HEK293 (cell line): ENCODE data around the gene LGALS8.
A peak's percentile ranks its signal among the peaks of the same experiment; 100 is the strongest.

Experiments used
- EGR2 ChIP-seq: fragments of 450-650 bp; formaldehyde crosslinking; IDR thresholded peaks from 2 replicates; pipeline ENCODE4 v1.5.1; 2016; ENCODE audit warnings: low read depth, missing biosample characterization, missing genetic modification characterization
- KLF16 ChIP-seq: fragments of 450-650 bp; formaldehyde crosslinking; IDR thresholded peaks from 2 replicates; pipeline ENCODE4 v1.5.1; 2017; ENCODE audit warnings: missing biosample characterization, missing genetic modification characterization
- SETDB1 ChIP-seq: IDR thresholded peaks from one replicate; pipeline ENCODE4 v1.6.1; 2017; ENCODE audit warnings: mild to moderate bottlenecking, low read length, moderate library complexity, mixed read lengths; ENCODE audit not compliant: insufficient read length
- SP3 ChIP-seq: fragments of 450-650 bp; formaldehyde crosslinking; IDR thresholded peaks from 2 replicates; pipeline ENCODE4 v1.5.1; 2016; ENCODE audit warnings: missing biosample characterization, missing genetic modification characterization
- TRIM28 ChIP-seq: IDR thresholded peaks from 2 replicates; pipeline ENCODE4 v1.6.1; 2011; ENCODE audit warnings: low read length, control low read depth, borderline replicate concordance
- ZBTB20 ChIP-seq: fragments of 450-650 bp; formaldehyde crosslinking; IDR thresholded peaks from 2 replicates; pipeline ENCODE4 v1.5.1; 2016; ENCODE audit warnings: missing biosample characterization, missing genetic modification characterization
- ZNF132 ChIP-seq: fragments of 450-650 bp; formaldehyde crosslinking; IDR thresholded peaks from 2 replicates; pipeline ENCODE4 v1.5.1; 2017; ENCODE audit warnings: missing biosample characterization, missing genetic modification characterization, borderline replicate concordance
- ZNF133 ChIP-seq: fragments of 450-650 bp; formaldehyde crosslinking; IDR thresholded peaks from 2 replicates; pipeline ENCODE4 v1.5.1; 2016; ENCODE audit warnings: missing biosample characterization, missing genetic modification characterization
- ZNF140 ChIP-seq: fragments of 450-650 bp; formaldehyde crosslinking; IDR thresholded peaks from 2 replicates; pipeline ENCODE4 v1.5.1; 2016; ENCODE audit warnings: missing biosample characterization, missing genetic modification characterization
- ZNF23 ChIP-seq: fragments of 450-650 bp; formaldehyde crosslinking; IDR thresholded peaks from 2 replicates; pipeline ENCODE4 v1.5.1; 2016; ENCODE audit warnings: missing biosample characterization, missing genetic modification characterization, borderline replicate concordance
- ZNF335 ChIP-seq: fragments of 450-650 bp; formaldehyde crosslinking; conservative IDR thresholded peaks from 2 replicates; pipeline ENCODE4 v1.5.1; 2016; ENCODE audit warnings: missing biosample characterization, missing genetic modification characterization
- ZNF366 ChIP-seq: fragments of 450-650 bp; formaldehyde crosslinking; conservative IDR thresholded peaks from 2 replicates; pipeline ENCODE4 v1.5.1; 2016; ENCODE audit warnings: missing biosample characterization, missing genetic modification characterization
- ZNF394 ChIP-seq: fragments of 450-650 bp; formaldehyde crosslinking; IDR thresholded peaks from 2 replicates; pipeline ENCODE4 v1.5.1; 2016; ENCODE audit warnings: missing biosample characterization, missing genetic modification characterization, mild to moderate bottlenecking, moderate library complexity, borderline replicate concordance
- ZNF501 ChIP-seq: fragments of 450-650 bp; formaldehyde crosslinking; IDR thresholded peaks from 2 replicates; pipeline ENCODE4 v1.5.1; 2016; ENCODE audit warnings: missing biosample characterization, missing genetic modification characterization
- ZNF600 ChIP-seq: fragments of 450-650 bp; formaldehyde crosslinking; IDR thresholded peaks from 2 replicates; pipeline ENCODE4 v1.5.1; 2016; ENCODE audit warnings: missing biosample characterization, missing genetic modification characterization
- ZNF624 ChIP-seq: fragments of 450-650 bp; formaldehyde crosslinking; IDR thresholded peaks from 2 replicates; pipeline ENCODE4 v1.5.1; 2017; ENCODE audit warnings: missing biosample characterization, missing genetic modification characterization
- ZNF76 ChIP-seq: fragments of 450-650 bp; formaldehyde crosslinking; IDR thresholded peaks from 2 replicates; pipeline ENCODE4; 2016; ENCODE audit warnings: low read depth, missing biosample characterization, missing genetic modification characterization, borderline replicate concordance
- ZNF777 ChIP-seq: fragments of 450-650 bp; formaldehyde crosslinking; IDR thresholded peaks from 2 replicates; pipeline ENCODE4 v1.5.1; 2017; ENCODE audit warnings: missing biosample characterization, missing genetic modification characterization, borderline replicate concordance
- ZNF791 ChIP-seq: fragments of 450-650 bp; formaldehyde crosslinking; IDR thresholded peaks from 2 replicates; pipeline ENCODE4 v1.5.1; 2016; ENCODE audit warnings: missing biosample characterization, missing genetic modification characterization
- TF ChIP-seq, protein P1 (sequence below): fragments of 450-650 bp; formaldehyde crosslinking; IDR thresholded peaks from 2 replicates; pipeline ENCODE4 v1.5.1; 2016; ENCODE audit warnings: missing biosample characterization, missing genetic modification characterization
- TF ChIP-seq, protein P2 (sequence below): fragments of 450-650 bp; formaldehyde crosslinking; IDR thresholded peaks from 2 replicates; pipeline ENCODE4 v1.5.1; 2016; ENCODE audit warnings: missing biosample characterization, missing genetic modification characterization
- TF ChIP-seq, protein P3 (sequence below): fragments of 450-650 bp; formaldehyde crosslinking; IDR thresholded peaks from 2 replicates; pipeline ENCODE4 v1.5.1; 2016; ENCODE audit warnings: missing biosample characterization, missing genetic modification characterization, borderline replicate concordance
- TF ChIP-seq, protein P4 (sequence below): fragments of 450-650 bp; formaldehyde crosslinking; IDR thresholded peaks from 2 replicates; pipeline ENCODE4 v1.5.1; 2016; ENCODE audit warnings: missing biosample characterization, missing genetic modification characterization, low read depth
- TF ChIP-seq, protein P5 (sequence below): fragments of 450-650 bp; formaldehyde crosslinking; optimal IDR thresholded peaks from 2 replicates; pipeline ENCODE3; 2016; ENCODE audit warnings: missing biosample characterization, mild to moderate bottlenecking, missing genetic modification characterization

LGALS8 gene

DNA sequence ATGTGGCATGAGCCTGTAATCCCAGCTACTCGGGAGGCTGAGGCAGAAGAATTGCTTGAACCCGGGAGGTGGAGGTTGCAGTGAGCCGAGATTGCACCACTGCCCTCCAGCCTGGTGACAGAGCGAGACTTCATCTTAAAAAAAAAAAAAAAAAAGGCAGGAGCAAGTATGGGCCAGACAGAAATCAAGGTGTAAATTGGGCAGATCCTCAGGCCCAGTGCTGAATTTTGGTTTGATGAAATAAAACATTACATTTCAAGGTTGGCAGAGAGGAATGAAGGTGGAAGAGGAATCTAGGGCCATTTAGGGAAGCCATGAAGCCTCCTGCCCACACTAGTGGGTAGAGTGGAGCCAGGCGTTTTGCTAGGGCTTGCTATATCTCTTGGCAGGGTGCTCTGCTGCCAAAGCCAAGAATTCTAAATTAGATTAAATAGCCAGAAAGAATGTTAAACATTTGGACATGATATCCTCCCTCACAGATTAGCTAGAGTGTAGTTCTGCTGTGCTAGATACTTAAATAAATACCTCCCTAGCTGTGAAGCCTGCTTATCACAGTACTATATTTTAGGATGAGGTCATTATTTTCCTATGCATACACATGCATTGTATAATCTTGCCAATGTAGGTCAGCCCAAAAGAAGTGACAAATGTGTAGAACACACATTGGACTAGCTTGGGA lies 16.6 kb upstream of the LGALS8 start (continued):
- TF ChIP-seq, protein P1, sequence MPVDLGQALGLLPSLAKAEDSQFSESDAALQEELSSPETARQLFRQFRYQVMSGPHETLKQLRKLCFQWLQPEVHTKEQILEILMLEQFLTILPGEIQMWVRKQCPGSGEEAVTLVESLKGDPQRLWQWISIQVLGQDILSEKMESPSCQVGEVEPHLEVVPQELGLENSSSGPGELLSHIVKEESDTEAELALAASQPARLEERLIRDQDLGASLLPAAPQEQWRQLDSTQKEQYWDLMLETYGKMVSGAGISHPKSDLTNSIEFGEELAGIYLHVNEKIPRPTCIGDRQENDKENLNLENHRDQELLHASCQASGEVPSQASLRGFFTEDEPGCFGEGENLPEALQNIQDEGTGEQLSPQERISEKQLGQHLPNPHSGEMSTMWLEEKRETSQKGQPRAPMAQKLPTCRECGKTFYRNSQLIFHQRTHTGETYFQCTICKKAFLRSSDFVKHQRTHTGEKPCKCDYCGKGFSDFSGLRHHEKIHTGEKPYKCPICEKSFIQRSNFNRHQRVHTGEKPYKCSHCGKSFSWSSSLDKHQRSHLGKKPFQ (tag by site-specific recombination): 0 out of 2 replicates have a peak, but pooled peaks have one; percentile 23
- TF ChIP-seq ZBTB20 (tag by site-specific recombination) (no peak), ZNF624 (no peak), ZNF791 (no peak), TRIM28 (no peak), ZNF335 (tag by site-specific recombination) (peak; percentile 72), ZNF140 (tag by site-specific recombination) (no peak), ZNF394 (no peak), ZNF777 (tag by site-specific recombination) (no peak), ZNF132 (no peak), ZNF501 (tag by site-specific recombination) (peak; percentile 50; the same call in 1 of the 2 replicates), ZNF23 (tag by site-specific recombination) (no peak), EGR2 (tag by site-specific recombination) (no peak), SETDB1 (no peak), ZNF600 (tag by site-specific recombination) (peak; percentile 38), KLF16 (tag by site-specific recombination) (no peak), ZNF366 (tag by site-specific recombination) (peak; percentile 68), ZNF76 (tag by site-specific recombination) (no peak), ZNF133 (tag by site-specific recombination) (no peak), SP3 (no peak)
- TF ChIP-seq, protein P2, sequence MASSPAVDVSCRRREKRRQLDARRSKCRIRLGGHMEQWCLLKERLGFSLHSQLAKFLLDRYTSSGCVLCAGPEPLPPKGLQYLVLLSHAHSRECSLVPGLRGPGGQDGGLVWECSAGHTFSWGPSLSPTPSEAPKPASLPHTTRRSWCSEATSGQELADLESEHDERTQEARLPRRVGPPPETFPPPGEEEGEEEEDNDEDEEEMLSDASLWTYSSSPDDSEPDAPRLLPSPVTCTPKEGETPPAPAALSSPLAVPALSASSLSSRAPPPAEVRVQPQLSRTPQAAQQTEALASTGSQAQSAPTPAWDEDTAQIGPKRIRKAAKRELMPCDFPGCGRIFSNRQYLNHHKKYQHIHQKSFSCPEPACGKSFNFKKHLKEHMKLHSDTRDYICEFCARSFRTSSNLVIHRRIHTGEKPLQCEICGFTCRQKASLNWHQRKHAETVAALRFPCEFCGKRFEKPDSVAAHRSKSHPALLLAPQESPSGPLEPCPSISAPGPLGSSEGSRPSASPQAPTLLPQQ (tag by site-specific recombination): peak; percentile 81; the same call in 1 of the 2 replicates
- TF ChIP-seq, protein P3, sequence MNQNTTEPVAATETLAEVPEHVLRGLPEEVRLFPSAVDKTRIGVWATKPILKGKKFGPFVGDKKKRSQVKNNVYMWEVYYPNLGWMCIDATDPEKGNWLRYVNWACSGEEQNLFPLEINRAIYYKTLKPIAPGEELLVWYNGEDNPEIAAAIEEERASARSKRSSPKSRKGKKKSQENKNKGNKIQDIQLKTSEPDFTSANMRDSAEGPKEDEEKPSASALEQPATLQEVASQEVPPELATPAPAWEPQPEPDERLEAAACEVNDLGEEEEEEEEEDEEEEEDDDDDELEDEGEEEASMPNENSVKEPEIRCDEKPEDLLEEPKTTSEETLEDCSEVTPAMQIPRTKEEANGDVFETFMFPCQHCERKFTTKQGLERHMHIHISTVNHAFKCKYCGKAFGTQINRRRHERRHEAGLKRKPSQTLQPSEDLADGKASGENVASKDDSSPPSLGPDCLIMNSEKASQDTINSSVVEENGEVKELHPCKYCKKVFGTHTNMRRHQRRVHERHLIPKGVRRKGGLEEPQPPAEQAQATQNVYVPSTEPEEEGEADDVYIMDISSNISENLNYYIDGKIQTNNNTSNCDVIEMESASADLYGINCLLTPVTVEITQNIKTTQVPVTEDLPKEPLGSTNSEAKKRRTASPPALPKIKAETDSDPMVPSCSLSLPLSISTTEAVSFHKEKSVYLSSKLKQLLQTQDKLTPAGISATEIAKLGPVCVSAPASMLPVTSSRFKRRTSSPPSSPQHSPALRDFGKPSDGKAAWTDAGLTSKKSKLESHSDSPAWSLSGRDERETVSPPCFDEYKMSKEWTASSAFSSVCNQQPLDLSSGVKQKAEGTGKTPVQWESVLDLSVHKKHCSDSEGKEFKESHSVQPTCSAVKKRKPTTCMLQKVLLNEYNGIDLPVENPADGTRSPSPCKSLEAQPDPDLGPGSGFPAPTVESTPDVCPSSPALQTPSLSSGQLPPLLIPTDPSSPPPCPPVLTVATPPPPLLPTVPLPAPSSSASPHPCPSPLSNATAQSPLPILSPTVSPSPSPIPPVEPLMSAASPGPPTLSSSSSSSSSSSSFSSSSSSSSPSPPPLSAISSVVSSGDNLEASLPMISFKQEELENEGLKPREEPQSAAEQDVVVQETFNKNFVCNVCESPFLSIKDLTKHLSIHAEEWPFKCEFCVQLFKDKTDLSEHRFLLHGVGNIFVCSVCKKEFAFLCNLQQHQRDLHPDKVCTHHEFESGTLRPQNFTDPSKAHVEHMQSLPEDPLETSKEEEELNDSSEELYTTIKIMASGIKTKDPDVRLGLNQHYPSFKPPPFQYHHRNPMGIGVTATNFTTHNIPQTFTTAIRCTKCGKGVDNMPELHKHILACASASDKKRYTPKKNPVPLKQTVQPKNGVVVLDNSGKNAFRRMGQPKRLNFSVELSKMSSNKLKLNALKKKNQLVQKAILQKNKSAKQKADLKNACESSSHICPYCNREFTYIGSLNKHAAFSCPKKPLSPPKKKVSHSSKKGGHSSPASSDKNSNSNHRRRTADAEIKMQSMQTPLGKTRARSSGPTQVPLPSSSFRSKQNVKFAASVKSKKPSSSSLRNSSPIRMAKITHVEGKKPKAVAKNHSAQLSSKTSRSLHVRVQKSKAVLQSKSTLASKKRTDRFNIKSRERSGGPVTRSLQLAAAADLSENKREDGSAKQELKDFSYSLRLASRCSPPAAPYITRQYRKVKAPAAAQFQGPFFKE (tag by site-specific recombination): no peak
- TF ChIP-seq, protein P4, sequence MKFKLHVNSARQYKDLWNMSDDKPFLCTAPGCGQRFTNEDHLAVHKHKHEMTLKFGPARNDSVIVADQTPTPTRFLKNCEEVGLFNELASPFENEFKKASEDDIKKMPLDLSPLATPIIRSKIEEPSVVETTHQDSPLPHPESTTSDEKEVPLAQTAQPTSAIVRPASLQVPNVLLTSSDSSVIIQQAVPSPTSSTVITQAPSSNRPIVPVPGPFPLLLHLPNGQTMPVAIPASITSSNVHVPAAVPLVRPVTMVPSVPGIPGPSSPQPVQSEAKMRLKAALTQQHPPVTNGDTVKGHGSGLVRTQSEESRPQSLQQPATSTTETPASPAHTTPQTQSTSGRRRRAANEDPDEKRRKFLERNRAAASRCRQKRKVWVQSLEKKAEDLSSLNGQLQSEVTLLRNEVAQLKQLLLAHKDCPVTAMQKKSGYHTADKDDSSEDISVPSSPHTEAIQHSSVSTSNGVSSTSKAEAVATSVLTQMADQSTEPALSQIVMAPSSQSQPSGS (tag by site-specific recombination): peak; percentile 98
- TF ChIP-seq, protein P5, sequence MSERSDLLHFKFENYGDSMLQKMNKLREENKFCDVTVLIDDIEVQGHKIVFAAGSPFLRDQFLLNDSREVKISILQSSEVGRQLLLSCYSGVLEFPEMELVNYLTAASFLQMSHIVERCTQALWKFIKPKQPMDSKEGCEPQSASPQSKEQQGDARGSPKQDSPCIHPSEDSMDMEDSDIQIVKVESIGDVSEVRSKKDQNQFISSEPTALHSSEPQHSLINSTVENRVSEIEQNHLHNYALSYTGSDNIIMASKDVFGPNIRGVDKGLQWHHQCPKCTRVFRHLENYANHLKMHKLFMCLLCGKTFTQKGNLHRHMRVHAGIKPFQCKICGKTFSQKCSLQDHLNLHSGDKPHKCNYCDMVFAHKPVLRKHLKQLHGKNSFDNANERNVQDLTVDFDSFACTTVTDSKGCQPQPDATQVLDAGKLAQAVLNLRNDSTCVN: no peak
